PC-3 (cell line): ENCODE measurements around the gene RAB44.

ENCODE experiments used
- EZH2 ChIP-seq: fragments of 300-600 bp; sonication (generic); IDR thresholded peaks from one replicate; pipeline ENCODE4 v1.6.1; 2017; ENCODE audit warnings: antibody characterized with exemption, mild to moderate bottlenecking, low read length; ENCODE audit not compliant: unreplicated experiment
- EZH2phosphoT487 ChIP-seq: fragments of 300-600 bp; sonication (generic); IDR thresholded peaks from 2 replicates; pipeline ENCODE4 v1.6.1; 2018; ENCODE audit warnings: mild to moderate bottlenecking, antibody characterized with exemption, low read length, borderline replicate concordance
- TF ChIP-seq, protein P1 (sequence below): fragments of 300-600 bp; sonication (generic); conservative IDR thresholded peaks from 2 replicates; pipeline ENCODE4 v1.5.1; 2017; ENCODE audit warnings: antibody characterized with exemption, low read depth, mild to moderate bottlenecking, low read length

DNA sequence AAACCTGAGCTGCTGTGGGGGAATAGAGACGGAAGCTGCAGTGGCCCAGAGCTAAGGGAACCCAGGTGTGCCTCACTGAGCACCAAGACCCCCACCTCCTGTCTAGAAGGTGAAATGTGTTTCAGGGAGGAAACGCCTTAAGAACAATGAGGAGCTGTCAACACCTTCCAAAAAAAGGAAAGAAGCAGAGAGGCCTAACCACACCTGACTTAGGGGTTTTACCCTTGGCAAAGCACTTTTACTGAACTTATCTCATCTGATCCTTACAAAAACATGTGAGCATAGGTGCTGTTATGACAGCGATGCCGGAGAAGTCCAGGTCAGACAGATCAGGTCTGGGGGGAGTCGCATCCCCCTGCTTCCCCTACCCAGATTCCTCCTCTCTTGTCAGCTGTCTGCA, 35.2 kb upstream of the RAB44 start:
- TF ChIP-seq, protein P1, sequence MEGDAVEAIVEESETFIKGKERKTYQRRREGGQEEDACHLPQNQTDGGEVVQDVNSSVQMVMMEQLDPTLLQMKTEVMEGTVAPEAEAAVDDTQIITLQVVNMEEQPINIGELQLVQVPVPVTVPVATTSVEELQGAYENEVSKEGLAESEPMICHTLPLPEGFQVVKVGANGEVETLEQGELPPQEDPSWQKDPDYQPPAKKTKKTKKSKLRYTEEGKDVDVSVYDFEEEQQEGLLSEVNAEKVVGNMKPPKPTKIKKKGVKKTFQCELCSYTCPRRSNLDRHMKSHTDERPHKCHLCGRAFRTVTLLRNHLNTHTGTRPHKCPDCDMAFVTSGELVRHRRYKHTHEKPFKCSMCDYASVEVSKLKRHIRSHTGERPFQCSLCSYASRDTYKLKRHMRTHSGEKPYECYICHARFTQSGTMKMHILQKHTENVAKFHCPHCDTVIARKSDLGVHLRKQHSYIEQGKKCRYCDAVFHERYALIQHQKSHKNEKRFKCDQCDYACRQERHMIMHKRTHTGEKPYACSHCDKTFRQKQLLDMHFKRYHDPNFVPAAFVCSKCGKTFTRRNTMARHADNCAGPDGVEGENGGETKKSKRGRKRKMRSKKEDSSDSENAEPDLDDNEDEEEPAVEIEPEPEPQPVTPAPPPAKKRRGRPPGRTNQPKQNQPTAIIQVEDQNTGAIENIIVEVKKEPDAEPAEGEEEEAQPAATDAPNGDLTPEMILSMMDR: no peak
- TF ChIP-seq EZH2phosphoT487: no peak
- TF ChIP-seq EZH2: no peak
